RWPE1 (cell line): Measurements from ENCODE around the gene ZFYVE9.

Experiments used
- CTCF ChIA-PET: fragments of 350-600 bp; sonication (Branson Sonifier 250); formaldehyde crosslinking; extraction: SDS; loops from one replicate; lab custom pipeline; 2021; lab: Yijun Ruan, JAX
- POLR2A ChIA-PET: fragments of 400-600 bp; formaldehyde crosslinking; extraction: SDS; loops from one replicate; lab custom pipeline; 2020; ENCODE audit warnings: antibody characterized with exemption; ENCODE audit not compliant: low non-redundant PET; lab: Yijun Ruan, JAX
- DNase-seq: peaks from one replicate; pipeline ENCODE4 v3.0.0; 2012; ENCODE audit warnings: low spot score
- H3K27ac ChIP-seq: fragments of 450-650 bp; 2 replicates; pipeline ENCODE4 v1.5.1; 2017
- CTCF ChIP-seq: fragments of 450-650 bp; conservative IDR thresholded peaks from 2 replicates; pipeline ENCODE4 v1.5.1; 2017; ENCODE audit warnings: low read depth, mild to moderate bottlenecking

Gene ZFYVE9

GRCh38 chr1:52352690-52353089 lies 210.8 kb downstream of the ZFYVE9 start:
- POLR2A ChIA-PET, result no interaction called here
- TF ChIP-seq CTCF, result no peak
- H3K27ac ChIP-seq, result peak overlapping the region; percentile 21; the same call in 1 of the 2 replicates
- CTCF ChIA-PET, result interaction anchor here (0.5 kb wide), 1 partner anchor 326 kb away, joined by 3 read pairs; no protein-coding TSS in a partner anchor
- DNase-seq, result no peak

GRCh38 chr1:52355436-52355835 lies 213.5 kb downstream of the ZFYVE9 start:
- no peak for TF ChIP-seq CTCF
- ChIA-PET CTCF (no interaction called here), POLR2A (no interaction called here)
- H3K27ac ChIP-seq, result peak overlapping the region; percentile 5; the same call in 1 of the 2 replicates
- no peak for DNase-seq

GRCh38 chr1:52355847-52356505 lies 214.1 kb downstream of the ZFYVE9 start:
- TF ChIP-seq CTCF, result no peak
- peak overlapping the region; percentile 5; the same call in 1 of the 2 replicates for H3K27ac ChIP-seq
- POLR2A ChIA-PET, result interaction anchor here (0.6 kb wide), 1 partner anchor 224 kb away, joined by 4 read pairs; no protein-coding TSS in a partner anchor
- no peak for DNase-seq
- CTCF ChIA-PET, result no interaction called here

GRCh38 chr1:52356818-52357355 lies 215.0 kb downstream of the ZFYVE9 start:
- POLR2A ChIA-PET, result interaction anchor here (0.6 kb wide), 1 partner anchor 225 kb away, joined by 4 read pairs; no protein-coding TSS in a partner anchor
- no peak for TF ChIP-seq CTCF
- CTCF ChIA-PET, result no interaction called here
- no peak for DNase-seq
- no peak overlapping the region for H3K27ac ChIP-seq

GRCh38 chr1:52357397-52357796 lies 215.5 kb downstream of the ZFYVE9 start:
- ChIA-PET CTCF (interaction anchor here (0.8 kb wide), 1 partner anchor 8 kb away, joined by 3 read pairs; no protein-coding TSS in a partner anchor), POLR2A (no interaction called here)
- H3K27ac ChIP-seq, result no peak overlapping the region
- no peak for DNase-seq
- TF ChIP-seq CTCF, result no peak

- H3K27ac ChIP-seq, result 0 out of 2 replicates have a peak overlapping the region, but pooled peaks have one; percentile 1
- no peak for DNase-seq
- TF ChIP-seq CTCF, result no peak
- POLR2A ChIA-PET, result no interaction called here
- CTCF ChIA-PET, result interaction anchor here (0.6 kb wide), 1 partner anchor 303 kb away, joined by 5 read pairs; no protein-coding TSS in a partner anchor
Measured at GRCh38 chr1:52358851-52359497, 217.1 kb downstream of the ZFYVE9 start.
